Type B pancreatic cell (in vitro differentiated cells): ENCODE data around the gene PIP4K2A. TPM values are rescaled to one million over a fixed set of nuclear protein-coding genes. Genes with fewer than 3 reads are reported as not detected.
A peak's percentile ranks its signal among the peaks of the same experiment; 100 is the strongest.

ENCODE experiments used
- DNase-seq: peaks from one replicate; pipeline ENCODE4 v3.0.0; 2021; ENCODE audit warnings: mixed read lengths; ENCODE audit not compliant: unreplicated experiment; ENCODE audit errors: extremely low spot score
- H3K27ac Mint-ChIP-seq: 2 replicates; pipeline ENCODE4 v1.8.0; 2021; ENCODE audit warnings: mild to moderate bottlenecking, mixed read lengths
- H3K27me3 Mint-ChIP-seq: 2 replicates; pipeline ENCODE4 v1.8.0; 2021; ENCODE audit warnings: mixed read lengths
- H3K36me3 Mint-ChIP-seq: 2 replicates; pipeline ENCODE4 v1.8.0; 2021; ENCODE audit warnings: mixed read lengths
- H3K4me1 Mint-ChIP-seq: one replicate; pipeline ENCODE4 v1.8.0; 2021; ENCODE audit warnings: mixed read lengths; ENCODE audit not compliant: unreplicated experiment
- H3K4me3 Mint-ChIP-seq: 2 replicates; pipeline ENCODE4 v1.8.0; 2021; ENCODE audit warnings: mild to moderate bottlenecking, mixed read lengths
- H3K9me3 Mint-ChIP-seq: 2 replicates; pipeline ENCODE4 v1.8.0; 2021; ENCODE audit warnings: mixed read lengths
- total RNA-seq: library from RNA; stranded (reverse); gene quantifications from 2 replicates; pipeline ENCODE4 v1.2.1, GENCODE V29; 2021; ENCODE audit warnings: low replicate concordance
- TF ChIP-seq, protein P1 (sequence below): fragments of 200-600 bp; sonication (generic); conservative IDR thresholded peaks from 2 replicates; pipeline ENCODE4 v1.5.0; 2021; ENCODE audit warnings: antibody characterized with exemption, mild to moderate bottlenecking

Gene PIP4K2A
- total RNA-seq, 1 donor from 2014 or later: 15.7 TPM

DNA sequence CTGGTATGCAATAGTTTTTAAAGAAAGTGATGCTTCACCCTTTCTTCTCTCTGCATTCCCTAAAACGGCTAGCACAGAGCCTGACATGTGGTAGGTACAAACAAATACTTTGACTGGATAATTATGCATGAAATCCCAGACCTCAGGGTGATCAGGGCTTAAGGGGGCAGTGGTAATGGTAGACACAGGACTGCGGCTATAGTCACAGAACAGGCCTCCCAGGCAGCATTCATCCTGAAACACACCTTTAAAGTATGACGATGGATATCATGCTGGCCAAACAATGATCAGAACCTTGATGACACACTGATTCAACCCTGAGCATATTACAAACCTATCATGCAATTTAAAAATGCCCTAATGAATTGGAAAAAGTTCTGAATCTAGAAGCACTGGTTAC, 110.8 kb downstream of the PIP4K2A start:
- H3K27ac Mint-ChIP-seq: no peak overlapping the region
- H3K4me3 Mint-ChIP-seq: no peak overlapping the region
- TF ChIP-seq, protein P1, sequence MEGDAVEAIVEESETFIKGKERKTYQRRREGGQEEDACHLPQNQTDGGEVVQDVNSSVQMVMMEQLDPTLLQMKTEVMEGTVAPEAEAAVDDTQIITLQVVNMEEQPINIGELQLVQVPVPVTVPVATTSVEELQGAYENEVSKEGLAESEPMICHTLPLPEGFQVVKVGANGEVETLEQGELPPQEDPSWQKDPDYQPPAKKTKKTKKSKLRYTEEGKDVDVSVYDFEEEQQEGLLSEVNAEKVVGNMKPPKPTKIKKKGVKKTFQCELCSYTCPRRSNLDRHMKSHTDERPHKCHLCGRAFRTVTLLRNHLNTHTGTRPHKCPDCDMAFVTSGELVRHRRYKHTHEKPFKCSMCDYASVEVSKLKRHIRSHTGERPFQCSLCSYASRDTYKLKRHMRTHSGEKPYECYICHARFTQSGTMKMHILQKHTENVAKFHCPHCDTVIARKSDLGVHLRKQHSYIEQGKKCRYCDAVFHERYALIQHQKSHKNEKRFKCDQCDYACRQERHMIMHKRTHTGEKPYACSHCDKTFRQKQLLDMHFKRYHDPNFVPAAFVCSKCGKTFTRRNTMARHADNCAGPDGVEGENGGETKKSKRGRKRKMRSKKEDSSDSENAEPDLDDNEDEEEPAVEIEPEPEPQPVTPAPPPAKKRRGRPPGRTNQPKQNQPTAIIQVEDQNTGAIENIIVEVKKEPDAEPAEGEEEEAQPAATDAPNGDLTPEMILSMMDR: no peak
- peaks cover 35% of the 10 kb centered on the region for H3K4me1 Mint-ChIP-seq
- H3K36me3 Mint-ChIP-seq: peaks cover 16% of the 10 kb centered on the region
- no peak for DNase-seq
- no peaks in the 10 kb centered on the region for H3K9me3 Mint-ChIP-seq
- H3K27me3 Mint-ChIP-seq: no peaks in the 10 kb centered on the region

DNA sequence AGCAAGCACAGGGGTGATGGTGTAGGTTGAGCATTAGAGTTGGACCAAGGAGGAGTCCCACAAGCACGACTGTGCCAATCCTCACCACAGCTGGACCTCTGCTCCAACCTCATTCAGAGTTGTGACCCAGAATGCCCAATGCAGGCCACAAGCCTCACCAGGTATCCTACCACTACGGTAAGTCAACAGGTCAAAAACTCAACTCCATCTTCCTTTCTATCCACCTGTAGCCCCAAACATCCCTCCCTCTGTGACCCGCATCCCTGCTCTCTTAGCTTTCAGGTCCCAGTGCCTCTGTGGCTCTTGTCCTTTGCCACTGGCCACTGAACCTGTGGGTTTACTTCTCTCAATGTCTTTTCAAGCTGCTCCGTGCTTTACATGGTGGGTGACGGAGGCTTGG, 112.8 kb downstream of the PIP4K2A start:
- Mint-ChIP-seq H3K36me3 (peaks cover 6% of the 10 kb centered on the region), H3K9me3 (no peaks in the 10 kb centered on the region), H3K27me3 (no peaks in the 10 kb centered on the region), H3K27ac (no peak overlapping the region), H3K4me1 (peaks cover 44% of the 10 kb centered on the region), H3K4me3 (no peak overlapping the region)
- TF ChIP-seq, protein P1: no peak
- DNase-seq: no peak

DNA sequence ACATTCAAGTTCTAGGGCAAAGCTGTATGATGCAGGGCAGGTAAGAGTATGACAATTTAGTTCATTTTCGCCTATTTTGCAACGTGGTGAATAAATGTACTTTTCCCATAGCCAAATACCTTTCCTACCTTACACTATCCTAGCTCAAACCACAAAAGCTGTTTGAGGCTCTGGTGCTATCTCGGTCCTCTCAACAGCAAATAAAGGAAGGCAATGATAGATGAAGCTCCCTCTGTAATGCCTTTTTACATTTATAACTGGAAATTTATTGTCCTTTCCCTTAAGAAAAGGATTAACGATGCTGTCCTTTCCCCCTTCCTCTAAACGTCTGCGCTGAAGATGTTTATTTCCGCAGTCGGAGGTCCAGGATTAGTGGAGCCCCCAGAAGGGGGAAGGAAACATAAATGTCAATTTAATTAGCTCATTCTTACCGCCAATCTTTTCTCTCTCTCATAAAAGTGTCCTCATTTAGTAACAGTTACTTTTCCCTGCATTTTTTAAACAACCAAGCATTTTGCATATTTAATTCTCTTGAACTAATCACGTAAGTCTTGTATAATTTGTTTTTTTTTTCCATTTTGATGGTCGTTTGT, 114.6 kb downstream of the PIP4K2A start:
- Mint-ChIP-seq H3K4me3 (no peak overlapping the region), H3K27ac (no peak overlapping the region), H3K9me3 (no peaks in the 10 kb centered on the region), H3K4me1 (peaks cover 41% of the 10 kb centered on the region), H3K36me3 (no peaks in the 10 kb centered on the region), H3K27me3 (no peaks in the 10 kb centered on the region)
- no peak for DNase-seq
- TF ChIP-seq, protein P1: no peak

DNA sequence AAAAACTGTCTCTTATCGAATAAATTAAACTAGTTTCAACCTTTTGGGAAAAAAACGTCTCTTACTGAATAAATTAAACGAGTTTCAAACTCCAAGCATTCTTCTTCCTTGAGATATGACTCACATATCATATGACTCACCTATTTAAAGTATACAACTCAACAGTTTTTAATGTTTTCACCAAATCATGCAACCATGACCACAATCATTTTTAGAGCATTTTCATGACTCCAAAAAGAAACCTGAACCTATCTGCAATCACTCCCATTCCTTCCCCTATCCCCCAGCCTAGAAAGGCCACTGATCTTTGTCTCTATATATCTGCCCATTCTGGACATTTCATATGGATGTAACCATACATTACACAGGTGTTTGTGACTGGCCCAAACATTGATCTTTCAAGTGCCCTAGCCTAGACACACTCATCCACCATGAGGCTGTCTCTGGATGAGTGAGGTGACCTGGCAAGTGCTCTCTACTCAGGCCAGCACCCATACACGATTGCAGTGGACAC, 115.3 kb downstream of the PIP4K2A start:
- no peaks in the 10 kb centered on the region for H3K27me3 Mint-ChIP-seq
- H3K36me3 Mint-ChIP-seq: no peaks in the 10 kb centered on the region
- peak overlapping the region; percentile 29 for H3K27ac Mint-ChIP-seq
- TF ChIP-seq, protein P1: no peak
- no peak for DNase-seq
- H3K9me3 Mint-ChIP-seq: no peaks in the 10 kb centered on the region
- H3K4me3 Mint-ChIP-seq: no peak overlapping the region
- H3K4me1 Mint-ChIP-seq: peaks cover 36% of the 10 kb centered on the region

DNA sequence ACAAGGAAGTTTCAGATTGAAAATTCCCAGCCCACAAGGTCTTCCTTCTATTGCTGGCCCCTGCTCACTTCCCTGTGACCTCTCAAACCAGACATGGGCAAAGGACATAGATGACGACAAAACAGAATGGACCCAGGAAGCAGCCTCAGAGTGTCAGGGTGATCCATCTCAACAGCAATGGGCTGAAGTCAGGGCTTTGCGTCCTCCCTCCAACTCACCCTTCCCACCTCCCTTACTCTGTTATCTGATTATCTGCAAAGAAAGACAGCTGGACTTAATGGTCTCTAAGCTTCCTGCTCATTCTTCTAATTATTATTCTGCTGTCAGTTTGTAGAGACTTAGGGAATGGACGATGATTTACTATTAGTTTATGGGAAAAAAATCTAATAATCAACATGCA, 115.9 kb downstream of the PIP4K2A start:
- Mint-ChIP-seq H3K27ac (no peak overlapping the region), H3K27me3 (no peaks in the 10 kb centered on the region), H3K4me3 (no peak overlapping the region), H3K9me3 (no peaks in the 10 kb centered on the region), H3K36me3 (no peaks in the 10 kb centered on the region), H3K4me1 (peaks cover 38% of the 10 kb centered on the region)
- DNase-seq: no peak
- TF ChIP-seq, protein P1: no peak
